Measurements from ENCODE around the gene DPYSL4. TPM values are rescaled to one million over a fixed set of nuclear protein-coding genes. Genes with fewer than 3 reads are reported as not detected.

DPYSL4 gene
- total RNA-seq, 4 donors from 2014 or later, result 0.27 TPM; not detected in 3

- Histone ChIP-seq H3K36me3 (no peaks in the 10 kb centered on the region), H3K27ac (no peak overlapping the region), H3K9me3 (no peaks in the 10 kb centered on the region), H3K4me1 (no peaks in the 10 kb centered on the region), H3K4me3 (no peak overlapping the region), H3K27me3 (no peaks in the 10 kb centered on the region)
- TF ChIP-seq POLR2A (IDR thresholded peaks at IDR 0.05) (no peak), CTCF (IDR thresholded peaks at IDR 0.05) (no peak)
- no peak for DNase-seq
These were observed 34.7 kb upstream of the DPYSL4 start for GRCh38 chr10:132151951-132152505.

GRCh38 chr10:132152896-132153580 is 33.7 kb upstream of the DPYSL4 start:
- no peaks in the 10 kb centered on the region for H3K36me3 ChIP-seq
- H3K4me1 ChIP-seq, result no peaks in the 10 kb centered on the region
- no peak overlapping the region for H3K27ac ChIP-seq
- no peak overlapping the region for H3K4me3 ChIP-seq
- H3K9me3 ChIP-seq, result no peaks in the 10 kb centered on the region
- TF ChIP-seq CTCF (IDR thresholded peaks at IDR 0.05) (no peak), POLR2A (IDR thresholded peaks at IDR 0.05) (no peak)
- DNase-seq, result no peak
- H3K27me3 ChIP-seq, result no peaks in the 10 kb centered on the region

GRCh38 chr10:132153616-132154217 is 33.0 kb upstream of the DPYSL4 start:
- H3K27ac ChIP-seq, result no peak overlapping the region
- no peak for DNase-seq

GRCh38 chr10:132154440-132154839 is 32.3 kb upstream of the DPYSL4 start:
- H3K27me3 ChIP-seq, result no peaks in the 10 kb centered on the region
- no peaks in the 10 kb centered on the region for H3K9me3 ChIP-seq
- no peak overlapping the region for H3K4me3 ChIP-seq
- no peak overlapping the region for H3K27ac ChIP-seq
- no peaks in the 10 kb centered on the region for H3K4me1 ChIP-seq
- no peak for DNase-seq
- TF ChIP-seq POLR2A (IDR thresholded peaks at IDR 0.05) (no peak), CTCF (IDR thresholded peaks at IDR 0.05) (no peak)
- no peaks in the 10 kb centered on the region for H3K36me3 ChIP-seq

More at GRCh38 chr10:132153616-132154217, 33.0 kb upstream of the DPYSL4 start:
- Histone ChIP-seq H3K27me3 (no peaks in the 10 kb centered on the region), H3K4me1 (no peaks in the 10 kb centered on the region), H3K9me3 (no peaks in the 10 kb centered on the region), H3K36me3 (no peaks in the 10 kb centered on the region), H3K4me3 (no peak overlapping the region)
- no peak for TF ChIP-seq POLR2A (IDR thresholded peaks at IDR 0.05)
- TF ChIP-seq CTCF (IDR thresholded peaks at IDR 0.05), result no peak

- Histone ChIP-seq H3K27ac (no peak overlapping the region), H3K27me3 (no peaks in the 10 kb centered on the region), H3K4me3 (no peak overlapping the region), H3K36me3 (no peaks in the 10 kb centered on the region), H3K4me1 (no peaks in the 10 kb centered on the region), H3K9me3 (no peaks in the 10 kb centered on the region)
- TF ChIP-seq POLR2A (IDR thresholded peaks at IDR 0.05) (no peak), CTCF (IDR thresholded peaks at IDR 0.05) (no peak)
- no peak for DNase-seq
These were observed 31.8 kb upstream of the DPYSL4 start for GRCh38 chr10:132154931-132155330.

All from Peyer's patch (tissue), 4 donors.